Tibial nerve (tissue), 4 donors: ENCODE data around the gene DHH. TPM values are rescaled to one million over a fixed set of nuclear protein-coding genes. Genes with fewer than 3 reads are reported as not detected.

ENCODE experiments used
- DNase-seq, 2 donors: peaks; one replicate each; pipeline ENCODE4 v3.0.0-alpha.2; 2019; ENCODE audit warnings: low spot score in 2 of 2
- H3K27ac ChIP-seq, 4 donors: fragments of 200-600 bp; sonication (generic) in 3 of 4; one replicate each; pipeline ENCODE4 v1.5.1; 2017 to 2019; ENCODE audit warnings: mild to moderate bottlenecking in 1 of 4
- H3K27me3 ChIP-seq, 2 donors: fragments of 200-600 bp; sonication (generic) in 1 of 2; one replicate each; pipeline versions ENCODE4 v1.5.1 to v1.6.0; 2017 to 2019
- H3K36me3 ChIP-seq, 3 donors: fragments of 200-600 bp; sonication (generic); one replicate each; pipeline ENCODE4 v1.5.1; 2018 to 2019
- H3K4me1 ChIP-seq, 4 donors: fragments of 200-600 bp; sonication (generic) in 3 of 4; one replicate each; pipeline ENCODE4 v1.5.1; 2017 to 2019
- H3K4me3 ChIP-seq, 4 donors: fragments of 200-600 bp; sonication (generic) in 3 of 4; one replicate each; pipeline ENCODE4 v1.5.1; 2017 to 2019; ENCODE audit warnings: mild to moderate bottlenecking in 1 of 4, moderate library complexity in 1 of 4
- H3K9me3 ChIP-seq, 4 donors: fragments of 200-600 bp; sonication (generic) in 3 of 4; one replicate each; pipeline ENCODE4 v1.5.1; 2017 to 2019
- CTCF ChIP-seq, 5 experiments: fragments of 200-600 bp in 3 of 5; fragments of 450-650 bp in 2 of 5; sonication (generic) in 3 of 5; IDR thresholded peaks; one replicate each; pipeline ENCODE4 v1.5.1; 2016 to 2019; ENCODE audit warnings: antibody characterized with exemption in 5 of 5, mild to moderate bottlenecking in 3 of 5, moderate library complexity in 2 of 5
- EP300 ChIP-seq, 2 donors: sonication (generic); formaldehyde crosslinking; IDR thresholded peaks; one replicate each; pipeline ENCODE4 v1.6.1; 2017; ENCODE audit warnings: antibody characterized with exemption in 2 of 2, mild to moderate bottlenecking in 1 of 2
- POLR2A ChIP-seq, 2 donors: fragments of 450-650 bp; IDR thresholded peaks; one replicate each; pipeline ENCODE4 v1.6.1; 2017; ENCODE audit warnings: antibody characterized with exemption in 2 of 2, mild to moderate bottlenecking in 2 of 2, moderate library complexity in 2 of 2
- WGBS, 2 donors: methylation state at CpG; one replicate each; pipeline ENCODE4 v1.1.5; 2018; 5-methylcytosine and 5-hydroxymethylcytosine counted together
- total RNA-seq, 4 donors: library from RNA; depleted of rRNA; stranded (reverse); fragments of >200 nt; gene quantifications; one replicate each; pipeline ENCODE4 v1.1.0, GENCODE V29; 2016

DHH gene
- total RNA-seq, 4 donors from 2014 or later = 55.5 to 94.7 (median 60.1) TPM

DNA sequence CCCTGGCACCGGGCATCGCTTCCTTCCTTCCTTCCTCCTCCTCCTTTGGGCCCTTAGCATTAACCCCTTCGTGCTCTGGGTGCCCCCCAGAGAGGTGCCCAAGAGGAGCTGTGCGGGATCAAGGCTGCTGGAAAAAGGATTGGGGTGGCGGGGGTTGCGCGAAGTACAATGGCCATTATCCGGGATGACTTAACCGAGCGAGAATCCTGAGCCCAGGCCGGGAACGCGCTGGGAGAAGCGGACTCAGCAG, 2.8 kb downstream of the DHH start:
- peaks cover 0 to 9% (median 0%) of the 10 kb centered on the region in 3 donors for H3K36me3 ChIP-seq
- no peaks in the 10 kb centered on the region for H3K9me3 ChIP-seq
- H3K27me3 ChIP-seq = peaks cover 0 to 50% of the 10 kb centered on the region in 2 donors
- WGBS, 2 donors = 1 to 2% methylated on average over 14 of the region's 14 CpGs
- H3K4me1 ChIP-seq = peaks cover 0 to 84% (median 58%) of the 10 kb centered on the region in 4 donors
- H3K27ac ChIP-seq = peak overlapping the region; percentile 63 to 94 (median 82)
- TF ChIP-seq EP300 (IDR thresholded peaks at IDR 0.05) = peak in 1 of 2 donors; percentile 74
- no peak for TF ChIP-seq POLR2A (IDR thresholded peaks at IDR 0.05)
- TF ChIP-seq CTCF (IDR thresholded peaks at IDR 0.05) = no peak
- peak overlapping the region; percentile 30 to 65 (median 42) for H3K4me3 ChIP-seq
- DNase-seq = no peak

GRCh38 chr12:49091056-49091835, 3.4 kb downstream of the DHH start:
- H3K4me3 ChIP-seq = peak overlapping the region; percentile 30 to 65 (median 42)
- no peak for DNase-seq
- no peaks in the 10 kb centered on the region for H3K9me3 ChIP-seq
- no peak for TF ChIP-seq POLR2A (IDR thresholded peaks at IDR 0.05)
- no peak for TF ChIP-seq EP300 (IDR thresholded peaks at IDR 0.05)
- peak overlapping the region; percentile 63 to 94 (median 82) for H3K27ac ChIP-seq
- peaks cover 2 to 88% (median 58%) of the 10 kb centered on the region in 4 donors for H3K4me1 ChIP-seq
- H3K27me3 ChIP-seq = peaks cover 0 to 50% of the 10 kb centered on the region in 2 donors
- 34 to 35% methylated on average over 25 to 41 of the region's 41 CpGs for WGBS, 2 donors
- H3K36me3 ChIP-seq = peaks cover 0 to 4% (median 0%) of the 10 kb centered on the region in 3 donors

DNA sequence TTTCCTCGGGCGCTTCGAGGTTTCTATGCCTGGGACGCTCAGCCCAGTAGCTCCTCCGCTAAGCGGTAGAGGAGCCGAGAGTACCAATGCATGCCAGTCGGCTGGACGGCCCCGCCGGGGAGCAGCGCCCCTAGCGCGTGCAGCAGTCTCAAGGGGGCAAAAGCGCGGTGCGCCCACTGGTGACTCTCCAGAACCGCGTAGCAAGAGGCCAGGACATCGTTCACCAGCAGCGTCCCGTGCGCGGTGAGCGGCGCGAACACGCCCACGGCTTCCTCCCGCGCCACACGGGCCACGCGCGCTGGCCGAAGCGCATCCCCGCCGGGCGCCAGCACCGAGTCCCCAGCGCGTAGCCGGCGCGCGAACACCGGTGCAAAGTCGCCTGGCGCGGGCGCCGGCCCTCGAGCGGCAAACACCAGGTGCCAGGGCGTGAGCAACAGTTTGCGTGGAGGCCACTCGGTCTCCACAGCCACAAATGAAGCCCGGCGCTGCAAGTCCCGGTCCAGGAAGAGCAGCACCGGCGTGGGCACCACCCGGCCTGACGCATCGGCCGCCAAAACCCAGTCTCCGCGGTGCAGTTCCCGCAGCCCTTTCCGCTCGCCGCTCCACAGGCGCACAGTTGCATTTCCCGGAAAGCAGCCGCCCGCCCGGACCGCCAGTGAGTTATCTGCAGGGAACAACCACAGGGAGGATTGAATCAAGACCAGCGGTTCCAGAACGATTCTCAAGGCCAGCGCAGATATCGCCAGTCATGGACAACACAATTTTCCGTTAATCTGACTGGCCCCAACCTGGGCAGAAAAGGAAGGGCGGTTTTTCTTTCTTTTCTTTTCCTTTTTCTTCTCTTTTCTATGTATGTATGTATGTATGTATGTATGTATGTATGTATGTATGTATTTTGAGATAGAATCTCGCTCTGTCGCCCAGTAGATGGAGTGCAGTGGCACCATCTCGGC, 4.5 kb downstream of the DHH start:
- Histone ChIP-seq H3K9me3 (no peaks in the 10 kb centered on the region), H3K36me3 (no peaks in the 10 kb centered on the region), H3K27ac (peak overlapping the region; percentile 63 to 94 (median 82)), H3K4me3 (peak overlapping the region; percentile 11 to 65 (median 44)), H3K27me3 (peaks cover 0 to 50% of the 10 kb centered on the region in 2 donors), H3K4me1 (peaks cover 3 to 91% (median 57%) of the 10 kb centered on the region in 4 donors)
- TF ChIP-seq CTCF (IDR thresholded peaks at IDR 0.05) (peak in 3 of 5 experiments; percentile 15 to 34 (median 26)), EP300 (IDR thresholded peaks at IDR 0.05) (peak in 1 of 2 donors; percentile 5), POLR2A (IDR thresholded peaks at IDR 0.05) (no peak)
- 8 to 18% methylated on average over 15 to 36 of the region's 88 CpGs for WGBS, 2 donors
- peak in 1 of 2 donors; percentile 34 for DNase-seq

DNA sequence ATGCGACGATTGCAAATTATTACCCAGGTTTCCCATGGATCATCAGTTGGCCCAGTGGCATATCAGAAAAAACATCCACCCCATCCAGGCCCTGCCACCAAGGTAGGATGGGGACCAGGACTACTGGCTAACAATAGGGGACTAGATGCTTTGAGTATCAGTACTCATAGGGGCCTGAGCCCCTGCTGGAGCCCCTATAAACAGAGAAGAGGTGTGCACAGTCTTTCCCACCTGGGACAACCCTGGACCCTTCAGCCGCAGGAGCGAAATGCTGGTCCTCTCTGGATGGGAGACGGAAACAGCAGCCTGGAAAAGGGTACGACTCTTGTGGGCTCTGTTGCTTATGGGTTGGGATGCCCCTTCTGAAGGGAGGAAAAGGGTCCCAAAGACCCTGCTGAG, 5.7 kb downstream of the DHH start:
- TF ChIP-seq CTCF (IDR thresholded peaks at IDR 0.05) = no peak
- no peak for TF ChIP-seq EP300 (IDR thresholded peaks at IDR 0.05)
- TF ChIP-seq POLR2A (IDR thresholded peaks at IDR 0.05) = no peak
- 62 to 69% methylated on average over 6 of the region's 6 CpGs for WGBS, 2 donors
- Histone ChIP-seq H3K27me3 (peaks cover 0 to 48% of the 10 kb centered on the region in 2 donors), H3K4me1 (peaks cover 3 to 79% (median 49%) of the 10 kb centered on the region in 4 donors), H3K4me3 (no peak overlapping the region), H3K36me3 (no peaks in the 10 kb centered on the region), H3K9me3 (no peaks in the 10 kb centered on the region), H3K27ac (peak overlapping the region; percentile 49 to 94 (median 78))
- DNase-seq = no peak

DNA sequence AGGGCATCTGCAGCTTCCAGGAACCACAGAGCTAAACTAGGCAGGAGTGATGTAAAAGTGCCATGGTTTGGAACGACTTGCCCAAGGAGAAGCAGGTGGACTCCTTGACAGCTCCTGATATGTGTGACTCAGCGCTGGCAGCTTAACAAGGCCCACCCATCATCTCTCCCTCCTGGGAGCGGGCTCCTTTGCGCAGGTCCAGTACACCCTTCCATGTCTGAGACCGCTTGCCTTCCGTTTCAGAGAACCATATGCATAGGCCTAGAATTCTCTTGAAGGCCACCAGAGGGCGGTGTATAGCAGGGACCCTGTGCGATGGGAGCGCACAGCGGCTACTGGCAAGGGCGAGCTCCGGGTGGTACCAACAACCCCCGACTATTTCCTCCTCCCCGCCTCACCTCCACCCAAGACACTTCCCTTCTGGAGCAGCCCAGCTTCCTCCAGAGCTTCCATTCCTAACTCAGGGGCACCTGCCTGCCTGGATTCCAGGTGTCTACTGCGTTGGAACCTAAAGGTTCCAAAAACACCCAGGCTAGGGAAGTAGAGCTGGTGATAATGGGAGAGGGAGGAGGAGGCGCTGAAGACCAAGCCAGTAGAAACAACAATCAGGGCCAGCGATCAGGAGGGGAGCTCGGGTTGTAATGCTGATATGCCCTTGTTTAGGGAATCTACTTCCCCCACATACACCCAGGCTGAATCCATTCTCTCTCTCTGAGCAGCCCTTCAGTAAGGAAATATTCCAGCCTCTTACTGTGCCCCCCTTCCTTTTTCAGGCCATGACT, 6.3 kb downstream of the DHH start:
- TF ChIP-seq EP300 (IDR thresholded peaks at IDR 0.05) = peak in 1 of 2 donors; percentile 62
- TF ChIP-seq CTCF (IDR thresholded peaks at IDR 0.05) = peak; percentile 81 to 93 (median 88)
- no peak for TF ChIP-seq POLR2A (IDR thresholded peaks at IDR 0.05)
- no peaks in the 10 kb centered on the region for H3K36me3 ChIP-seq
- peaks cover 0 to 42% of the 10 kb centered on the region in 2 donors for H3K27me3 ChIP-seq
- peak overlapping the region; percentile 49 to 94 (median 78) for H3K27ac ChIP-seq
- no peaks in the 10 kb centered on the region for H3K9me3 ChIP-seq
- peaks cover 3 to 73% (median 45%) of the 10 kb centered on the region in 4 donors for H3K4me1 ChIP-seq
- H3K4me3 ChIP-seq = no peak overlapping the region
- DNase-seq = peak in 1 of 2 donors; percentile 48
- 1 to 5% methylated on average over 17 to 18 of the region's 18 CpGs for WGBS, 2 donors
